ENCODE results near the gene NUP210L.

GRCh38 chr1:153963850-153964331 is 191.0 kb downstream of the NUP210L start:
- no peak for TF ChIP-seq ELF4 (IDR thresholded peaks at IDR 0.05)
- TF ChIP-seq NFRKB (IDR thresholded peaks at IDR 0.05), result no peak
- no peak for TF ChIP-seq BHLHE40 (IDR thresholded peaks at IDR 0.05; ENCODE audit: borderline replicate concordance)
- TF ChIP-seq SP1 (IDR thresholded peaks at IDR 0.05), result no peak
- TF ChIP-seq LEF1 (IDR thresholded peaks at IDR 0.05; ENCODE audit: borderline replicate concordance), result no peak
- no peak for TF ChIP-seq FOXA1 (IDR thresholded peaks at IDR 0.05)
- TF ChIP-seq, protein P1, sequence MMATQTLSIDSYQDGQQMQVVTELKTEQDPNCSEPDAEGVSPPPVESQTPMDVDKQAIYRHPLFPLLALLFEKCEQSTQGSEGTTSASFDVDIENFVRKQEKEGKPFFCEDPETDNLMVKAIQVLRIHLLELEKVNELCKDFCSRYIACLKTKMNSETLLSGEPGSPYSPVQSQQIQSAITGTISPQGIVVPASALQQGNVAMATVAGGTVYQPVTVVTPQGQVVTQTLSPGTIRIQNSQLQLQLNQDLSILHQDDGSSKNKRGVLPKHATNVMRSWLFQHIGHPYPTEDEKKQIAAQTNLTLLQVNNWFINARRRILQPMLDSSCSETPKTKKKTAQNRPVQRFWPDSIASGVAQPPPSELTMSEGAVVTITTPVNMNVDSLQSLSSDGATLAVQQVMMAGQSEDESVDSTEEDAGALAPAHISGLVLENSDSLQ (IDR thresholded peaks at IDR 0.05), result no peak
- no peak for TF ChIP-seq SUZ12 (IDR thresholded peaks at IDR 0.05)
- no peak for TF ChIP-seq HDGF (IDR thresholded peaks at IDR 0.05; ENCODE audit: borderline replicate concordance)
- no peak for TF ChIP-seq FOXM1 (IDR thresholded peaks at IDR 0.05; ENCODE audit: borderline replicate concordance)

Measured in HEK293T (cell line).